OCI-LY3 (cell line): ENCODE results near the gene ARMC8.

Experiments
- H2AFZ ChIP-seq: fragments of 200-600, 300-600 bp; shearing (Covaris generic); 2 replicates; pipeline ENCODE4 v1.6.0; 2014; ENCODE audit warnings: antibody characterized with exemption, low read depth, low read length
- H3K27ac ChIP-seq: fragments of 200-600, 300-600 bp; sonication (generic); 2 replicates; pipeline ENCODE4 v1.5.1; 2014; ENCODE audit warnings: mild to moderate bottlenecking, low read length, moderate library complexity, mixed read lengths
- H3K27me3 ChIP-seq: fragments of 200-600, 300-600 bp; sonication (generic); 2 replicates; pipeline ENCODE4 v1.6.1; 2014; ENCODE audit warnings: low read depth, low read length, mixed read lengths
- H3K36me3 ChIP-seq: fragments of 200-600, 300-600 bp; sonication (generic); replicated peaks from 2 replicates; pipeline ENCODE3; 2014; ENCODE audit warnings: low read depth, low read length, mixed read lengths
- H3K4me1 ChIP-seq: fragments of 300-600, 200-600 bp; sonication (generic); 2 replicates; pipeline ENCODE4 v1.6.1; 2014; ENCODE audit warnings: low read length, mixed read lengths
- H3K4me2 ChIP-seq: fragments of 200-600, 300-600 bp; sonication (generic); 2 replicates; pipeline ENCODE4 v1.6.1; 2014; ENCODE audit warnings: low read length, mixed read lengths
- H3K4me3 ChIP-seq: fragments of 300-600, 200-600 bp; sonication (generic); 2 replicates; pipeline ENCODE4 v1.5.1; 2014; ENCODE audit warnings: antibody characterized with exemption, mild to moderate bottlenecking, low read length, moderate library complexity
- H3K79me2 ChIP-seq: fragments of 300-600, 200-600 bp; shearing (Covaris generic); 2 replicates; pipeline ENCODE4 v1.6.1; 2014; ENCODE audit warnings: mild to moderate bottlenecking, low read length, mixed read lengths
- H3K9ac ChIP-seq: fragments of 300-600, 200-600 bp; shearing (Covaris generic); 2 replicates; pipeline ENCODE4 v1.6.0; 2014; ENCODE audit warnings: mild to moderate bottlenecking, low read length, moderate library complexity
- H3K9me3 ChIP-seq: fragments of 200-600, 300-600 bp; shearing (Covaris generic); 2 replicates; pipeline ENCODE4 v1.6.1; 2014; ENCODE audit warnings: low read length, mixed read lengths; ENCODE audit not compliant: insufficient read depth
- H4K20me1 ChIP-seq: fragments of 200-600, 300-600 bp; sonication (generic); 2 replicates; pipeline ENCODE4 v1.6.1; 2016; ENCODE audit warnings: low read length, mixed read lengths; ENCODE audit not compliant: insufficient read depth
- EZH2phosphoT487 ChIP-seq: fragments of 200-600 bp; shearing (Covaris generic); IDR thresholded peaks from 2 replicates; pipeline ENCODE4 v1.6.1; 2018; ENCODE audit warnings: antibody characterized with exemption, mixed run types, low read depth
- TF ChIP-seq, protein P1 (sequence below): fragments of 200-600, 300-600 bp; sonication (generic); IDR thresholded peaks from 2 replicates; pipeline ENCODE4 v1.5.1; 2014; ENCODE audit warnings: antibody characterized with exemption, low read length, low read depth

ARMC8 gene

DNA sequence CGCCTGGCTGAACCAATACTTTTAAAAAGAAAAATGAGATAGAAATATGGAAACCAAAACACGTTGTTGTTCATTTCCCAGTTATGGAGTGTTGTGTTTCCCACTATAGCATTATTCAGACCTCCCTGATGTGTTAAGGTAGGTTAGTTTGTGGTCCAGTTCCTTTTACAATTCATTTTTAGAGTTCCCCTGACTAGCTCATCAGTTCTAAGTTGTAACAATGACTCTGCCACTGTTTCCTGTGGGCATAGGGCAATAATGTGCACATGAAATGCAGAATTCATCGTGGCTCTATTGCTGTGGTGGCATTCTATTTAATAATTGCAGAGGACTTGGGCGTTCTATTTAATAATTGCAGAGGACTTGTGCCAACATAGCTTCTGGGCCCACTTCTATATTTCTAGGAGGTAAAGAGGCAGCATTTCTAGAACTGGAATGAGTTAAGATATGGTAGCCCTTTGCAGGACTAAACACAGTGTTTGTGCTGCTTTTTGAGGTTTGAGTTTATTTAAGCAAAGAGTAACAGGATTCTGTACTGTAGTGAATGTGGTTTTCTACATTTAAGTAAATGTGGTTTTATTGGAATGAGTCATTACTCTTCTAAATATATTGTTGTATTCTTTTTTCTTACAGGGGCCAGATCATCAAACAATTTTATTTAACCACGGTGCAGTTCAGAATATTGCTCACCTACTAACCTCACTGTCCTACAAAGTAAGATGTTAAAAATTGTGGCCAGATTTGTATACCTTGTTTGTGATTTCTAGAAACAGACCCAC, 47.5 kb downstream of the ARMC8 start:
- Histone ChIP-seq H3K4me2 (no peak overlapping the region), H3K4me1 (peaks cover 14% of the 10 kb centered on the region), H3K79me2 (no peaks in the 10 kb centered on the region), H3K36me3 (peaks cover 26% of the 10 kb centered on the region), H3K27me3 (no peaks in the 10 kb centered on the region), H3K9me3 (no peaks in the 10 kb centered on the region), H4K20me1 (peaks cover 21% of the 10 kb centered on the region), H2AFZ (no peak overlapping the region), H3K9ac (no peak overlapping the region), H3K4me3 (no peak overlapping the region), H3K27ac (no peak overlapping the region)
- TF ChIP-seq EZH2phosphoT487, result no peak
- TF ChIP-seq, protein P1, sequence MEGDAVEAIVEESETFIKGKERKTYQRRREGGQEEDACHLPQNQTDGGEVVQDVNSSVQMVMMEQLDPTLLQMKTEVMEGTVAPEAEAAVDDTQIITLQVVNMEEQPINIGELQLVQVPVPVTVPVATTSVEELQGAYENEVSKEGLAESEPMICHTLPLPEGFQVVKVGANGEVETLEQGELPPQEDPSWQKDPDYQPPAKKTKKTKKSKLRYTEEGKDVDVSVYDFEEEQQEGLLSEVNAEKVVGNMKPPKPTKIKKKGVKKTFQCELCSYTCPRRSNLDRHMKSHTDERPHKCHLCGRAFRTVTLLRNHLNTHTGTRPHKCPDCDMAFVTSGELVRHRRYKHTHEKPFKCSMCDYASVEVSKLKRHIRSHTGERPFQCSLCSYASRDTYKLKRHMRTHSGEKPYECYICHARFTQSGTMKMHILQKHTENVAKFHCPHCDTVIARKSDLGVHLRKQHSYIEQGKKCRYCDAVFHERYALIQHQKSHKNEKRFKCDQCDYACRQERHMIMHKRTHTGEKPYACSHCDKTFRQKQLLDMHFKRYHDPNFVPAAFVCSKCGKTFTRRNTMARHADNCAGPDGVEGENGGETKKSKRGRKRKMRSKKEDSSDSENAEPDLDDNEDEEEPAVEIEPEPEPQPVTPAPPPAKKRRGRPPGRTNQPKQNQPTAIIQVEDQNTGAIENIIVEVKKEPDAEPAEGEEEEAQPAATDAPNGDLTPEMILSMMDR, result no peak

DNA sequence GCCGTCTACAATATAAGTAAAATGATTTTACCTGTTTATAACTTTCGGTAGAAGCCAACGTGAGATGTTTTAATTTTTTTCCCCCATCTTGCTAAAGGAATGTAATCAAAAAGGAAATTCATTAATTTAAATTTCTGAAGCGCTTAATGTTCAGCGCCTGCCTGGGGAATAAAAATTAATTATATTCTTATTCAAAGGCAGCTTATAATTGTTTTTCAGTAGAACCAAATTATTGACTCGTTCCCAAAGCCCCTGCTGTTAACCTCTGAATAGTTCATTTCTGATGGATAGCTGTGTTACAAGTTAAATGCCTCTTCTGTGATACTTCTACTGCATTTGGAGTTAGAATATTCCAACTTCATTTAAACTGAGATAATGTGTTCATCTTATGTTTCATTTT, 51.6 kb downstream of the ARMC8 start:
- Histone ChIP-seq H3K79me2 (no peaks in the 10 kb centered on the region), H3K9me3 (no peaks in the 10 kb centered on the region), H3K4me1 (no peaks in the 10 kb centered on the region), H3K36me3 (peaks cover 26% of the 10 kb centered on the region), H2AFZ (no peak overlapping the region), H3K9ac (no peak overlapping the region), H3K4me2 (no peak overlapping the region), H4K20me1 (0 out of 2 replicates have a peak, but pooled peaks cover 8% of the 10 kb centered on the region), H3K27me3 (no peaks in the 10 kb centered on the region), H3K27ac (no peak overlapping the region), H3K4me3 (no peak overlapping the region)
- TF ChIP-seq, protein P1, result no peak
- TF ChIP-seq EZH2phosphoT487, result no peak

DNA sequence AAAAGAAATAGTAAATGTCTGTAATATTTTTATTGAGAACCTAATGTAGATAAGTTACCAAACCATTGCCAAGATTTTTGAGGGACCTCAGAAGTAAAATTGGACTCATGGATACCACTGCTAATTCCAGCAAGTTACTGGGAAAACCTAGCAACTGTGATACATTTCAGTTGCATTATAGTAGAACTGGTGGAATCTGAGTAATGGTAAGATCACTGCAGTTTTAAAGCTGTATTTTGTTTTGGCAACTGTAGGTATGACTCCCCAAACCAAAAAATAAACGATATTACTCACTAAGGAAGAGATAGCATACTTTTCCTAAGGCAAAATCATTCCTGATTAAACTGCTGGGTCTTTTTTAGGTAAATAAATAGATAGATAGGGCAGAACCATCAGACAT, 54.0 kb downstream of the ARMC8 start:
- TF ChIP-seq EZH2phosphoT487, result no peak
- TF ChIP-seq, protein P1, result no peak
- Histone ChIP-seq H4K20me1 (0 out of 2 replicates have a peak, but pooled peaks cover 4% of the 10 kb centered on the region), H3K4me3 (no peak overlapping the region), H3K9me3 (no peaks in the 10 kb centered on the region), H3K36me3 (peaks cover 39% of the 10 kb centered on the region), H3K27ac (no peak overlapping the region), H3K4me1 (no peaks in the 10 kb centered on the region), H3K9ac (no peak overlapping the region), H3K27me3 (no peaks in the 10 kb centered on the region), H3K4me2 (no peak overlapping the region), H3K79me2 (no peaks in the 10 kb centered on the region), H2AFZ (no peak overlapping the region)

DNA sequence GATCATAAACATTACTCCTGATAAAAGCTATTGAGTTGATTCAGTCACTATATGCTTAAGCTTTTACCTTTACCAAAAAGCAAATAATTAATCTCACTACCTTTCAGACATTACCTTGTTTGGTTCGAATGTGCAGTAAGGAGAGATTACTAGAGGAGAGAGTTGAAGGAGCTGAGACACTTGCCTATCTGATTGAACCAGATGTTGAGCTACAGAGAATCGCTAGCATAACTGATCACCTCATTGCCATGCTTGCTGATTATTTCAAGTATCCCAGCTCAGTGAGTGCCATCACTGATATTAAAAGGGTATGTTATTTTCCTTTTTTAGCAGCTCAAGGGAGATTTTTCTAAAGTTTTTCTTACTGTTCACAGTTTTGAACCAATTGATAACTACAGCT, 54.6 kb downstream of the ARMC8 start:
- no peak overlapping the region for H3K4me2 ChIP-seq
- peaks cover 39% of the 10 kb centered on the region for H3K36me3 ChIP-seq
- 0 out of 2 replicates have a peak, but pooled peaks cover 4% of the 10 kb centered on the region for H4K20me1 ChIP-seq
- H2AFZ ChIP-seq, result no peak overlapping the region
- no peaks in the 10 kb centered on the region for H3K79me2 ChIP-seq
- H3K4me3 ChIP-seq, result no peak overlapping the region
- H3K9ac ChIP-seq, result no peak overlapping the region
- no peaks in the 10 kb centered on the region for H3K4me1 ChIP-seq
- H3K27ac ChIP-seq, result no peak overlapping the region
- TF ChIP-seq EZH2phosphoT487, result no peak
- TF ChIP-seq, protein P1, result no peak
- H3K27me3 ChIP-seq, result no peaks in the 10 kb centered on the region
- no peaks in the 10 kb centered on the region for H3K9me3 ChIP-seq
